Activated gamma-delta T cell (primary cell): ENCODE measurements around the gene EPHB3.
"Not testable (repeated sequence)": the region's sequence is repeated elsewhere in the genome, so short reads cannot be mapped to it uniquely, and the experiment has no call there.

Experiments
- DNase-seq: peaks from one replicate; lab custom pipeline; 2025; lab: John Stamatoyannopoulos, UW

Gene EPHB3

DNA sequence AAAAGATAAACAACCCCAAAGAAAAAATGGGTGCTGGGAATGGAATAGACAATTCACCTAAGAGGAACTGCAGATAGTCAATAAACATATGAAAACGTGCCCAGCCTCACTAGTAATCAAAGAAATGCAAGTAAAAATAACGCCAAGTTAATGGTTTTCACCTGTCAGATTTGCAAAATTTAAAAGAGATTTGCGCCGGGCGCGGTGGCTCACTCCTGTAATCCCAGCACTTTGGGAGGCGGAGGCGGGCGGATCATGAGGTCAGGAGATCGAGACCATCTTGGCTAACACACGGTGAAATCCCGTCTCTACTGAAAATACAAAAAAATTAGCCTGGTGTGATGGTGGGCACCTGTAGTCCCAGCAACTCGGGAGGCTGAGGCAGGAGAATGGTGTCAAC is 60.6 kb downstream of the EPHB3 start:
- DNase-seq = not testable (repeated sequence)

DNA sequence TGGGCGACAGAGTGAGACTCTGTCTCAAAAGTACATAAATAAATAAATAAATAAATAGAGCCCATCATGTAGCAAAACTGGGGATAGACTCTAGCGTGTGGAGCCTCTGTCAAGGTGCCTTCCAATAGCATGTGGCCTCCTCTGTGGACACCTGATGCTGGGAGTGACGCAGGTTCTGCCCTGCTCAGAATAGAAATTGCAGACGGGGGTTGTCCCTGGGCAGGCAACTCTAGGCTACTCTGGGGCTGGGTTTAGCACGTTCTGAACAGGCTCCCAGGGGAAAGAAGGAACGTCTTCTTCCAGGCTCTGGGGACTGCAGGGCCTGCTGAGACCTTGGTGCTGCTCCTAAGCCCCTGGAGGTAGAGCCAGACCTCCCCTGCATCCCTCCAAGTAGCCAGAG is 65.3 kb downstream of the EPHB3 start:
- no peak for DNase-seq

GRCh38 chr3:184629555-184630160 is 68.1 kb downstream of the EPHB3 start:
- no peak for DNase-seq

- no peak for DNase-seq
Observed at GRCh38 chr3:184630861-184631471, 69.4 kb downstream of the EPHB3 start.

DNA sequence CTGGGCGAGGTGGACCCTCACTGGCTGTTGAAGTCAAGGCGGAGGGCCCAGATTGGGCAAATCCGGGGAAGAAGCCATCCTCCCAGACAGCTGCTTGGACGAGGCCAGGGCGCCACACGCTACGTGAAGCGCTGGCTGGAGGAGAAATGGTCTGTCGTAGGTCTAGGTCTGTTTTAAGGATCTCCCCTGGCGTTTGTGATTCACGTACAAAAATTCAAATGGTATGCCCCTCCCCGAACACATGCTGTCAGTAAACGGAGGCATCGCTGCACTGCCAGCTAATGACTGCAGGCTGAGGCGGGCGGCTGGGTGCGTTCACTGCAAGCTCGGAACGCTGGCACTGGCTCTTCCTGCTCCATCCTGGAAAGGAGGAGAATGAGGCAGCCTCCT is 69.9 kb downstream of the EPHB3 start:
- no peak for DNase-seq
